ENCODE measurements around the gene TMUB2.
A peak's percentile ranks its signal among the peaks of the same experiment; 100 is the strongest.

TMUB2 gene

DNA sequence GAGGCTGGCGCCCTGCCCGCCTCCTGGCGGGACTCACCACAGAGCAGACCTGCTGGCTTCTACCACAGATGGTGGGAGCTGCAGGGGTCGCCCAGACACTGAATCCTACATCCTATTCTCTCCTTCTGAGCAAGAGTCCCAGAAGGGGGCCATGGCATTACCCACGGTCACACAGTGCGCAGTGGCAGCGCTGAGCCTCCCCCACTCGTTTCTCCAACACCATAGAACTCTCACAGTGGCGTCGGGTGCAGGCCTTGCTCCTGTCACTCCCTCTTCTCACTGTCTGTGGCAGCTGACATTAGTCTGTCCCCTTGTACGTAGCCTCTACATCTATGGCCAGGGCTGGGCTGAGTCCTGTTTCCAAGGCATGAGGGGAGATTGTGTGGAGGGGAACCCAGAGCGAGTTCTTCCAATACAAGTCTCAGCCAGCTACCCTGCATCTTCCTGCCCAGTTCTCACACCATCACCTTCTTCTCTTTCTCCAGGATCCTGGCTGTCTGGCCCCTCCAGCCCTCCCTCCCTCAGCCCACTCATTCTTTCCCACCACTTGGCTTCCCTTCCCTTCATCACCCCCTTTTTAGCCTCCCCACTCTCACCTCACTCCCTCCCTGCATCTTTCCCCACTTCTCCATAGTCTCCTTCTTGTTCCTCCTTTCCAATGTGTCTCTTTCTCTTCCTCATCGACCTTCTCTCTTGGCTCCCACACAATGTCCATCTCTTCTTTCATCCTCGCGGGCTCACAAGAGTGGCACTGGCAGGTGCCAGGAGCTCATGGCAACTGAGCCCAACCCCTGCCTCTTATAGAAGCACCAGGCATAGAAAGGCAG, 26.8 kb downstream of the TMUB2 start:
- peak overlapping the region; percentile 46 for H3K27ac ChIP-seq
- no peaks in the 10 kb centered on the region for H3K9me3 ChIP-seq (ENCODE audit: severe bottlenecking)
- no peaks in the 10 kb centered on the region for H3K27me3 ChIP-seq (ENCODE audit: insufficient read depth, low read depth, severe bottlenecking)
- DNase-seq, result no peak
- H3K4me3 ChIP-seq (ENCODE audit: low read depth, low read length), result no peak overlapping the region
- no peak for TF ChIP-seq CTCF (IDR thresholded peaks at IDR 0.05; ENCODE audit: low read depth, low read length)
- H3K36me3 ChIP-seq, result peaks cover 79% of the 10 kb centered on the region

DNA sequence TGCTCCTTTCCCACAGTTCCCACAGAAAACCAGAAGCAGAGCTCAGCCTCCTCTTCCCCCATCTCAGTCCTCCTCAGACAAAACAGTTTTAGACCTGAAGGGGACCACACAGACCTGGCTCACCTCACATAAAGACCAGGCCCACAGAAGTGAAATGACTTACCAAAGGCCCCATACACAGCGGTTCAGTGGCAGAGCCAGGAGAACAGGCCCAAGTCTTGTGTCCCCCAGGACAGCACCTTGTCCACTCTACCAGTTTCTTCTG, 27.4 kb downstream of the TMUB2 start:
- H3K36me3 ChIP-seq, result peaks cover 75% of the 10 kb centered on the region
- no peak overlapping the region for H3K4me3 ChIP-seq (ENCODE audit: low read depth, low read length)
- no peak overlapping the region for H3K27ac ChIP-seq
- TF ChIP-seq CTCF (IDR thresholded peaks at IDR 0.05; ENCODE audit: low read depth, low read length), result no peak
- DNase-seq, result no peak
- H3K9me3 ChIP-seq (ENCODE audit: severe bottlenecking), result no peaks in the 10 kb centered on the region
- H3K27me3 ChIP-seq (ENCODE audit: insufficient read depth, low read depth, severe bottlenecking), result no peaks in the 10 kb centered on the region

DNA sequence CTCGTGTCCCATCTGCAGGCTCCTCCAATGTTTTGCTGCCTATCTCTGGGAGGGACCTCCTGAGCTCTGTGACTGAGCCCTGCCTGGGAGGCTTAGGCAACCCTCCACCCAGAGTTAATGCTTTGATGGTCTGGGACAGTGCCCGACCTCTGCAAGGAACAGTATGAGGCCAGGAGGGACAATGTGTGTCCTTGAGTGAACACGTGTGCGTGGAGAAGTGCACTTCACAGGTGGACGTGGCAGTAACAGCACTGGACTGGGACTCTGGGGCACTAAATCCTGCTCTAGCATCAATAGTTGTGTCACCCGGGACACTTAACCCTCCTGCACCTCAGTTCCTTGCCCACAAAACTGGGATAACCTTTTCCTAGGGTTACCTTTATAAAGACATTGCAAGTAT, 28.1 kb downstream of the TMUB2 start:
- TF ChIP-seq CTCF (IDR thresholded peaks at IDR 0.05; ENCODE audit: low read depth, low read length), result no peak
- no peaks in the 10 kb centered on the region for H3K27me3 ChIP-seq (ENCODE audit: insufficient read depth, low read depth, severe bottlenecking)
- H3K9me3 ChIP-seq (ENCODE audit: severe bottlenecking), result no peaks in the 10 kb centered on the region
- no peak for DNase-seq
- H3K27ac ChIP-seq, result no peak overlapping the region
- H3K36me3 ChIP-seq, result peaks cover 69% of the 10 kb centered on the region
- H3K4me3 ChIP-seq (ENCODE audit: low read depth, low read length), result no peak overlapping the region

- no peak for DNase-seq
- Histone ChIP-seq H3K36me3 (peaks cover 65% of the 10 kb centered on the region), H3K27me3 (ENCODE audit: insufficient read depth, low read depth, severe bottlenecking) (no peaks in the 10 kb centered on the region), H3K9me3 (ENCODE audit: severe bottlenecking) (no peaks in the 10 kb centered on the region), H3K4me3 (ENCODE audit: low read depth, low read length) (no peak overlapping the region), H3K27ac (no peak overlapping the region)
- no peak for TF ChIP-seq CTCF (IDR thresholded peaks at IDR 0.05; ENCODE audit: low read depth, low read length)
Observed at GRCh38 chr17:44216173-44216572, 29.4 kb downstream of the TMUB2 start.

DNA sequence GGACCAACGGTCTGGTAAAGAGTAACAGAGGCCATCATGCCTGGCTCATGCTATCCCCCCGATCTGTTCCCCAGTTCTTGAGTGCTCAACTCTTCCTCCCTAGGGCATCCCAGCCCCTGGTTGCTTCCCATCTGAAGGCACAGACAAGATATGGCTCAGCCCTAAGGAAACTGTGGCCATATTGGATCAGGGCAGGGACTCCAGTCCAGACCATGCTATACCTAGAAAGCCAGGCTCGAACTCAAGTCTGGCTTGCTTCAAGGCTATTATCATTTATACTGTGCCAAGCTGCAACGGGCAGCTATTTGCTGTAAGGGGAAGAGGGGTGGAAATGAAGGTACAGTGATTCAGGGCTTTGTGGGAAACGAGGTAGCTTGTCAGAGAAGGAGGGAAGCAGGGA, 29.9 kb downstream of the TMUB2 start:
- no peak for DNase-seq
- H3K36me3 ChIP-seq, result peaks cover 60% of the 10 kb centered on the region
- H3K9me3 ChIP-seq (ENCODE audit: severe bottlenecking), result no peaks in the 10 kb centered on the region
- no peaks in the 10 kb centered on the region for H3K27me3 ChIP-seq (ENCODE audit: insufficient read depth, low read depth, severe bottlenecking)
- no peak overlapping the region; the same call in 1 of the 2 replicates for H3K27ac ChIP-seq
- TF ChIP-seq CTCF (IDR thresholded peaks at IDR 0.05; ENCODE audit: low read depth, low read length), result no peak
- no peak overlapping the region for H3K4me3 ChIP-seq (ENCODE audit: low read depth, low read length)
